A549 (cell line): ENCODE data around the gene ZBTB20. TPM values are rescaled to one million over a fixed set of nuclear protein-coding genes. Genes with fewer than 3 reads are reported as not detected.

Source experiments
- ATAC-seq, 2 experiments: fragments of 200-7000 bp in 1 of 2; fragments of >200 bp in 1 of 2; cut with Nextera tagmentation in 1 of 2; cut with Tn5 transposase in 1 of 2; 3 replicates each; pipeline versions ENCODE4 v1.8.0 to v1.9.1; 2018 to 2020; ENCODE audit warnings: mild to moderate bottlenecking in 1 of 2, moderate library complexity in 1 of 2
- CTCF ChIA-PET: fragments of 300-600 bp; sonication (Branson Sonifier 250); formaldehyde crosslinking; extraction: SDS; loops from one replicate; lab custom pipeline; 2021; ENCODE audit warnings: antibody characterized with exemption, inconsistent platforms; lab: Yijun Ruan, JAX
- POLR2A ChIA-PET: fragments of 350-600 bp; formaldehyde crosslinking; extraction: SDS; loops from one replicate; lab custom pipeline; 2021; ENCODE audit warnings: antibody characterized with exemption, inconsistent platforms; lab: Yijun Ruan, JAX
- DNase-seq, 2 experiments: peaks; one replicate each; pipeline versions ENCODE4 v3.0.0 to v3.0.0-alpha.2; 2011 to 2016; ENCODE audit warnings: low read depth in 1 of 2, low spot score in 1 of 2
- FAIRE-seq: peaks from 2 replicates; lab custom pipeline; 2011; peaks lifted over from hg19 to GRCh38; lab: Jason Lieb, UNC
- H3K27ac ChIP-seq, 2 experiments: fragments of >200 bp; sonication (Bioruptor Twin); formaldehyde crosslinking; 3 replicates each; pipeline ENCODE4 v1.5.1; 2016 to 2017
- H3K4me1 ChIP-seq: fragments of >200 bp; sonication (Bioruptor Twin); formaldehyde crosslinking; 3 replicates; pipeline ENCODE4 v1.6.1; 2016
- H3K4me2 ChIP-seq: fragments of >200 bp; sonication (Bioruptor Twin); formaldehyde crosslinking; 3 replicates; pipeline ENCODE4 v1.6.1; 2016
- H3K4me3 ChIP-seq: fragments of >200 bp; sonication (Bioruptor Twin); formaldehyde crosslinking; 3 replicates; pipeline ENCODE4 v1.5.1; 2016
- H3K9me3 ChIP-seq: fragments of >200 bp; sonication (Bioruptor Twin); formaldehyde crosslinking; 3 replicates; pipeline ENCODE4 v1.6.1; 2016
- ATOH8 ChIP-seq: fragments of 250-450 bp; sonication (Bioruptor Pico); IDR thresholded peaks from 2 replicates; pipeline ENCODE4 v1.5.0; 2020; ENCODE audit warnings: low read depth, mild to moderate bottlenecking, moderate library complexity
- BHLHE40 ChIP-seq: IDR thresholded peaks from 2 replicates; pipeline ENCODE4 v1.6.1; 2012; ENCODE audit warnings: low read depth, low read length, inconsistent platforms
- CHD2 ChIP-seq: fragments of 150-350 bp; IDR thresholded peaks from 2 replicates; pipeline ENCODE4 v1.6.1; 2014; ENCODE audit warnings: low read length; ENCODE audit not compliant: partially characterized antibody
- CHD4 ChIP-seq: fragments of 200-600 bp; sonication (generic); IDR thresholded peaks from 2 replicates; pipeline ENCODE4 v1.6.1; 2016; ENCODE audit warnings: antibody characterized with exemption, mild to moderate bottlenecking, borderline replicate concordance
- CTCF ChIP-seq: fragments of >200 bp; sonication (Bioruptor Twin); formaldehyde crosslinking; IDR thresholded peaks from 3 replicates; pipeline ENCODE4 v1.5.1; 2016
- E2F6 ChIP-seq: IDR thresholded peaks from 2 replicates; pipeline ENCODE4 v1.6.1; 2012; ENCODE audit warnings: low read depth, borderline replicate concordance
- EHMT2 ChIP-seq: fragments of 200-600 bp; sonication (generic); IDR thresholded peaks from 2 replicates; pipeline ENCODE4 v1.6.1; 2016; ENCODE audit warnings: antibody characterized with exemption, low read depth, mild to moderate bottlenecking, moderate library complexity
- ELK1 ChIP-seq: fragments of 150-350 bp; IDR thresholded peaks from 2 replicates; pipeline ENCODE4 v1.6.1; 2014; ENCODE audit warnings: low read depth, mild to moderate bottlenecking, low read length
- FOXS1 ChIP-seq: fragments of 250-450 bp; sonication (Bioruptor Pico); IDR thresholded peaks from 2 replicates; pipeline ENCODE4 v1.5.0; 2020; ENCODE audit warnings: mild to moderate bottlenecking, moderate library complexity
- GATA3 ChIP-seq: IDR thresholded peaks from 2 replicates; pipeline ENCODE4 v1.6.1; 2012; ENCODE audit warnings: borderline replicate concordance
- HDAC2 ChIP-seq: fragments of 200-600 bp; sonication (generic); IDR thresholded peaks from 2 replicates; pipeline ENCODE4 v1.6.1; 2016
- HES2 ChIP-seq: fragments of >200 bp; sonication (Bioruptor Twin); formaldehyde crosslinking; IDR thresholded peaks from 2 replicates; pipeline ENCODE4 v1.6.1; 2016
- JUN ChIP-seq, 2 experiments: fragments of >200 bp; sonication (Bioruptor Twin); formaldehyde crosslinking; IDR thresholded peaks; 2 replicates in 1 of 2; 3 replicates in 1 of 2; pipeline ENCODE4 v1.6.1; 2016 to 2017
- JUNB ChIP-seq: fragments of >200 bp; sonication (Bioruptor Twin); formaldehyde crosslinking; IDR thresholded peaks from 2 replicates; pipeline ENCODE4 v1.6.1; 2016
- KDM5A ChIP-seq: fragments of 200-600 bp; sonication (generic); IDR thresholded peaks from 2 replicates; pipeline ENCODE4 v1.6.1; 2016; ENCODE audit warnings: antibody characterized with exemption, mild to moderate bottlenecking
- MAX ChIP-seq: IDR thresholded peaks from 2 replicates; pipeline ENCODE4 v1.6.1; 2012
- MAZ ChIP-seq: fragments of 150-350 bp; IDR thresholded peaks from 2 replicates; pipeline ENCODE4 v1.6.1; 2014; ENCODE audit warnings: antibody characterized with exemption, low read depth, low read length, borderline replicate concordance
- NPAS2 ChIP-seq: fragments of 250-450 bp; sonication (Bioruptor Pico); IDR thresholded peaks from 2 replicates; pipeline ENCODE4 v1.8.0; 2022; ENCODE audit warnings: mild to moderate bottlenecking, moderate library complexity, borderline replicate concordance
- NR3C1 ChIP-seq: fragments of >200 bp; sonication (Bioruptor Twin); formaldehyde crosslinking; IDR thresholded peaks from 3 replicates; pipeline ENCODE4 v1.6.1; 2017
- POLR2A ChIP-seq: IDR thresholded peaks from 2 replicates; pipeline ENCODE4 v1.6.1; 2012; ENCODE audit warnings: mild to moderate bottlenecking, low read length
- POLR2AphosphoS2 ChIP-seq: conservative IDR thresholded peaks from 2 replicates; pipeline ENCODE4 v1.6.1; 2012; ENCODE audit warnings: low read length, improper control_type of control experiment, inconsistent platforms
- RARB ChIP-seq: fragments of 250-450 bp; sonication (Bioruptor Pico); IDR thresholded peaks from 2 replicates; pipeline ENCODE4 v1.8.0; 2021; ENCODE audit warnings: mild to moderate bottlenecking, moderate library complexity
- RFX5 ChIP-seq: fragments of 450-650 bp; IDR thresholded peaks from 2 replicates; pipeline ENCODE4 v1.7.1; 2014; ENCODE audit warnings: antibody characterized with exemption, mild to moderate bottlenecking, moderate library complexity
- RNF2 ChIP-seq: fragments of 200-600 bp; sonication (generic); IDR thresholded peaks from 2 replicates; pipeline ENCODE4 v1.6.1; 2016; ENCODE audit warnings: low read depth, mild to moderate bottlenecking, antibody characterized with exemption, moderate library complexity, borderline replicate concordance
- TP53 ChIP-seq: fragments of 250-450 bp; sonication (Bioruptor Pico); IDR thresholded peaks from 2 replicates; pipeline ENCODE4 v1.5.0; 2021; ENCODE audit warnings: mild to moderate bottlenecking, moderate library complexity
- ZC3H11A ChIP-seq: fragments of 450-650 bp; IDR thresholded peaks from 2 replicates; pipeline ENCODE4 v1.6.1; 2014; ENCODE audit warnings: antibody characterized with exemption, mild to moderate bottlenecking
- WGBS: methylation state at CpG from one replicate; pipeline ENCODE4 v1.1.6; 2017; ENCODE audit errors: missing lambda C conversion rate; 5-methylcytosine and 5-hydroxymethylcytosine counted together
- polyA plus RNA-seq, 4 experiments: library from polyadenylated mRNA; depleted of rRNA in 3 of 4; stranded (reverse); fragments of >200 nt; fragmentation: RNase III in 1 of 4; extraction: RNeasy Plus Mini Kit Qiagen cat#74134 plus additional on column Dnase treatment in 1 of 4; gene quantifications; 2 replicates in 3 of 4; 3 replicates in 1 of 4; pipeline ENCODE4 v1.2.3, GENCODE V29; 2011 to 2017

The ZBTB20 gene
- polyA plus RNA-seq, 2 of the 4 experiments (the other 2 are of a cell fraction) = 0.85 to 5.0 TPM

- H3K4me1 ChIP-seq = peaks cover 12% of the 10 kb centered on the region
- FAIRE-seq (no peak), DNase-seq (no peak), ATAC-seq (no peak)
- ChIA-PET CTCF (no interaction called here), POLR2A (no interaction called here)
- H3K27ac ChIP-seq = no peak overlapping the region
- peaks cover 8% of the 10 kb centered on the region; the same call in 2 of the 3 replicates for H3K9me3 ChIP-seq
- TF ChIP-seq MAX (no peak), ATOH8 (no peak), TP53 (CRISPR knock-in tag) (no peak), HES2 (no peak), JUNB (no peak), CHD4 (no peak), NR3C1 (no peak), BHLHE40 (no peak), MAZ (no peak), RARB (CRISPR knock-in tag) (no peak)
- no peak overlapping the region for H3K4me3 ChIP-seq
- H3K4me2 ChIP-seq = no peak overlapping the region
Measured at GRCh38 chr3:114664006-114664405, 483.1 kb downstream of the ZBTB20 start.

- H3K27ac ChIP-seq = no peak overlapping the region
- TF ChIP-seq E2F6 (no peak), HDAC2 (no peak), NR3C1 (no peak), POLR2AphosphoS2 (no peak), POLR2A (no peak), ZC3H11A (no peak)
- TF ChIP-seq, all 56 proteins: peak for 0
- DNase-seq = no peak
- WGBS = 96% methylated on average over 1 of the region's 1 CpG
- Histone ChIP-seq H3K4me1 (peaks cover 12% of the 10 kb centered on the region), H3K4me3 (no peak overlapping the region), H3K9me3 (peaks cover 8% of the 10 kb centered on the region; the same call in 2 of the 3 replicates), H3K4me2 (no peak overlapping the region)
- ChIA-PET CTCF (no interaction called here), POLR2A (no interaction called here)
- no peak for FAIRE-seq
- no peak for ATAC-seq
Measured at GRCh38 chr3:114660808-114661207, 486.3 kb downstream of the ZBTB20 start.

- Histone ChIP-seq H3K4me1 (peaks cover 12% of the 10 kb centered on the region), H3K9me3 (peaks cover 8% of the 10 kb centered on the region; the same call in 2 of the 3 replicates), H3K4me2 (no peak overlapping the region), H3K27ac (no peak overlapping the region), H3K4me3 (no peak overlapping the region)
- no peak for TF ChIP-seq CTCF
- TF ChIP-seq ELK1 = no peak
- TF ChIP-seq KDM5A = no peak
- TF ChIP-seq EHMT2 = no peak
- TF ChIP-seq FOXS1 (CRISPR knock-in tag) = no peak
- TF ChIP-seq RARB (CRISPR knock-in tag) = no peak
- TF ChIP-seq NPAS2 (CRISPR knock-in tag) = no peak
- no peak for TF ChIP-seq TP53 (CRISPR knock-in tag)
- TF ChIP-seq RFX5 = no peak
- TF ChIP-seq CHD2 = no peak
- no peak for TF ChIP-seq JUN (IDR thresholded peaks at IDR 0.05)
- TF ChIP-seq RNF2 = no peak
- no peak for TF ChIP-seq MAZ
- no peak for TF ChIP-seq GATA3
- 84% methylated on average over 6 of the region's 6 CpGs for WGBS
- ChIA-PET CTCF (interaction anchor here (0.7 kb wide), 1 partner anchor 13 kb away, joined by 4 read pairs; no protein-coding TSS in a partner anchor), POLR2A (no interaction called here)
- ATAC-seq = no peak
- no peak for FAIRE-seq
- no peak for DNase-seq
Measured at GRCh38 chr3:114660124-114660523, 487.0 kb downstream of the ZBTB20 start.
